Prostate gland (tissue), 2 donors: ENCODE results near the gene SIX6. TPM values are rescaled to one million over a fixed set of nuclear protein-coding genes. Genes with fewer than 3 reads are reported as not detected.

ENCODE experiments used
- DNase-seq: peaks from one replicate; pipeline ENCODE4 v3.0.0-alpha.2; 2019; ENCODE audit warnings: low spot score
- H3K27ac ChIP-seq, 2 donors: fragments of 200-600 bp; sonication (generic); 2 replicates each; pipeline ENCODE4 v1.5.1; 2017 to 2019
- H3K27me3 ChIP-seq: fragments of 200-600 bp; sonication (generic); replicated peaks from 2 replicates; pipeline ENCODE4 v1.5.1; 2019; ENCODE audit not compliant: insufficient read depth
- H3K36me3 ChIP-seq, 2 donors: fragments of 200-600 bp; sonication (generic); 1 replicate in 1 of 2; 2 replicates in 1 of 2; pipeline versions ENCODE4 v1.5.1 to v1.8.1; 2017 to 2019
- H3K4me1 ChIP-seq: fragments of 200-600 bp; sonication (generic); replicated peaks from 2 replicates; pipeline ENCODE4 v1.5.1; 2019
- H3K4me3 ChIP-seq, 2 donors: fragments of 200-600 bp; sonication (generic); 2 replicates each; pipeline ENCODE4 v1.5.1; 2017 to 2019
- H3K9me3 ChIP-seq: fragments of 200-600 bp; sonication (generic); 2 replicates; pipeline ENCODE4 v1.5.1; 2017
- CTCF ChIP-seq, 4 experiments: fragments of 200-600 bp in 2 of 4; fragments of 450-650 bp in 2 of 4; sonication (generic) in 2 of 4; IDR thresholded peaks; 1 replicate in 3 of 4; 2 replicates in 1 of 4; pipeline ENCODE4 v1.5.1; 2016 to 2019; ENCODE audit warnings: antibody characterized with exemption in 4 of 4, mild to moderate bottlenecking in 2 of 4, moderate library complexity in 2 of 4
- POLR2A ChIP-seq: fragments of 450-650 bp; IDR thresholded peaks from one replicate; pipeline ENCODE4 v1.6.1; 2016; ENCODE audit warnings: antibody characterized with exemption, mild to moderate bottlenecking
- POLR2AphosphoS5 ChIP-seq: sonication (generic); formaldehyde crosslinking; IDR thresholded peaks from one replicate; pipeline ENCODE4 v1.6.1; 2017; ENCODE audit warnings: antibody characterized with exemption
- WGBS: methylation state at CpG from one replicate; pipeline ENCODE4 v1.1.5; 2018; 5-methylcytosine and 5-hydroxymethylcytosine counted together
- intact Hi-C: fragments of 100-400 bp; cut with DNase I; formaldehyde crosslinking; loops from one replicate; pipeline ENCODE4 v1.14.2; 2022
- total RNA-seq, 2 donors: library from RNA; depleted of rRNA; stranded (reverse); fragments of >200 nt; gene quantifications; one replicate each; pipeline ENCODE4 v1.1.0, GENCODE V29; 2016

The SIX6 gene
- total RNA-seq, 2 donors from 2014 or later = 0.05 to 0.28 TPM

GRCh38 chr14:60505448-60505847, 3.5 kb upstream of the SIX6 start:
- no peak for DNase-seq
- TF ChIP-seq POLR2AphosphoS5 (no peak), POLR2A (no peak), CTCF (IDR thresholded peaks at IDR 0.05) (no peak)
- H3K27me3 ChIP-seq = peaks cover 30% of the 10 kb centered on the region
- 71% methylated on average over 2 of the region's 2 CpGs for WGBS
- no peaks in the 10 kb centered on the region for H3K4me1 ChIP-seq
- no peaks in the 10 kb centered on the region for H3K36me3 ChIP-seq
- H3K9me3 ChIP-seq = no peaks in the 10 kb centered on the region
- no peak overlapping the region for H3K27ac ChIP-seq
- intact Hi-C loops = no loop called here
- no peak overlapping the region for H3K4me3 ChIP-seq

GRCh38 chr14:60506010-60506409, 2.9 kb upstream of the SIX6 start:
- no peak overlapping the region for H3K27ac ChIP-seq
- H3K4me1 ChIP-seq = no peaks in the 10 kb centered on the region
- no peak overlapping the region for H3K4me3 ChIP-seq
- H3K27me3 ChIP-seq = peaks cover 35% of the 10 kb centered on the region
- 29% methylated on average over 7 of the region's 7 CpGs for WGBS
- no peak for DNase-seq
- no peaks in the 10 kb centered on the region for H3K36me3 ChIP-seq
- intact Hi-C loops = no loop called here
- no peaks in the 10 kb centered on the region for H3K9me3 ChIP-seq
- TF ChIP-seq POLR2A = no peak

- no peaks in the 10 kb centered on the region for H3K4me1 ChIP-seq
- no peak for TF ChIP-seq CTCF (IDR thresholded peaks at IDR 0.05)
- TF ChIP-seq POLR2A = no peak
- no peak for TF ChIP-seq POLR2AphosphoS5
- no peak for DNase-seq
- no peaks in the 10 kb centered on the region for H3K9me3 ChIP-seq
- H3K36me3 ChIP-seq = no peaks in the 10 kb centered on the region
- no peak overlapping the region for H3K27ac ChIP-seq
- H3K27me3 ChIP-seq = peaks cover 38% of the 10 kb centered on the region
- intact Hi-C loops = no loop called here
- 23% methylated on average over 17 of the region's 17 CpGs for WGBS
- H3K4me3 ChIP-seq = no peak overlapping the region
These were observed 2.4 kb upstream of the SIX6 start for GRCh38 chr14:60506462-60506984.

GRCh38 chr14:60506985-60507829, 1.7 kb upstream of the SIX6 start:
- 14% methylated on average over 48 of the region's 48 CpGs for WGBS
- no peak overlapping the region for H3K4me3 ChIP-seq
- no peak for DNase-seq
- H3K27ac ChIP-seq = no peak overlapping the region
- peaks cover 38% of the 10 kb centered on the region for H3K27me3 ChIP-seq
- no peaks in the 10 kb centered on the region for H3K36me3 ChIP-seq
- no peaks in the 10 kb centered on the region for H3K4me1 ChIP-seq
- TF ChIP-seq POLR2A (no peak), POLR2AphosphoS5 (no peak), CTCF (IDR thresholded peaks at IDR 0.05) (no peak)
- intact Hi-C loops = no loop called here
- H3K9me3 ChIP-seq = no peaks in the 10 kb centered on the region

- intact Hi-C loops = no loop called here
- 29% methylated on average over 5 of the region's 5 CpGs for WGBS
- H3K4me3 ChIP-seq = no peak overlapping the region
- peaks cover 38% of the 10 kb centered on the region for H3K27me3 ChIP-seq
- no peak for TF ChIP-seq POLR2AphosphoS5
- TF ChIP-seq POLR2A = no peak
- TF ChIP-seq CTCF (IDR thresholded peaks at IDR 0.05) = no peak
- DNase-seq = no peak
- H3K36me3 ChIP-seq = no peaks in the 10 kb centered on the region
- H3K9me3 ChIP-seq = no peaks in the 10 kb centered on the region
- H3K27ac ChIP-seq = no peak overlapping the region
- no peaks in the 10 kb centered on the region for H3K4me1 ChIP-seq
These were observed 611 bp upstream of the SIX6 start for GRCh38 chr14:60508363-60508706.
